GM21367 (cell line): ENCODE results near the gene AKAP9.
"Not testable (repeated sequence)": the region's sequence is repeated elsewhere in the genome, so short reads cannot be mapped to it uniquely, and the experiment has no call there.

Source experiments
- ATAC-seq: cut with Tn5 transposase; IDR thresholded peaks from one replicate; pipeline ENCODE4 v1.9.1; 2021; ENCODE audit not compliant: unreplicated experiment

The AKAP9 gene

DNA sequence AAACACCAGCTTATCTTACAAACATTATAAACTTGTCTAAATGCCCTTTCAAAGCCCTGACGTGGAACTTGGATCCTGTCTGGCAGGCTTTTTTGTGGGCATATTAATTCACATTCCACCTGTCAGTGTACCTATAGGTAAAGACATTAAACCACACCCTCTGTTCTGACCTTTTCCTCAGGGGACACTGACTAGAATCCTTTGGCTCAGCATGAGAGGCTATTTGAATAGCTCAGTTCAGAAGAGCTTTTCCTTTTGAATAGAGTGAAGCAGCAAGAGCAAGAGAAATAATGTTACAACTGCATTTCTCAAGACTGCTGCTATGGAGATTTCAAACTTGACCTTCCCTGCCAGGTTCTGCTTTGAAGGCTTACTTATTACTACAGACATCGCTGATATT lies 116.7 kb downstream of the AKAP9 start:
- ATAC-seq, result no peak

DNA sequence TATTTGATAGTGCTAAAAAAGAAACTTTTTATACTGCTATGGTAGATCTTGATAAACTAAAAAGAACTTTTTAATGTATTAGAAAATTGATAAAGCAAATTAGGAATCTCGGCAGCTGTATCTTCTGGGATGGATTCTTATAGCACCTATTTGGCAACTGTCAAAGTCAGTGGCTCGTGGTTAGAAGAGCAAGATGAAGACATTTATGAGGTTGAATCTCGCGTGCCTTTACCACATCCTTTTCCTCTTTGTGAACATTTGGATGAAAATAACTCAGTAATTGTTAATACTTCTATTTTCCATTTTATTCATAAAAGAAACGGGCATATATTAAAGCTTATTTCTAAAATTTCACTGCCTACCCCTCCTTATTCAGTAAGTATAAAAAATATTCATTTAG lies 117.4 kb downstream of the AKAP9 start:
- ATAC-seq, result no peak

DNA sequence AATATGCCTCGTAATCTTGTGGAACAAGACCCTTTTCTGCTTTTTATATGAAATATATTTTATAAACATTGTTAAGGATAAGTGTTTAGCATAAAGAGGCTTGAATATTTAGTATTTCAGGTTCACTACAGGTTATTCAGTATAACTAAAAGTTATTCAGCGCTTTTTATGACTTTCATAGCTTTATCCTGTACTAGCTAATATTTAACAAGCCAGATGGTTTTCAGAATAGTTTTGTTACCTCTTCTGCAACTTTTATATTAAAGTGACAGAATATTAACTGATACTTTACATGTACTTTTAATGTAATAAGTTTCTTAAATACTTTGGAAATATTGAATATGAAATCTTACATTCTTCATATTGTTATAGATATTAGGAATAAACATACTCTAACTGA lies 118.2 kb downstream of the AKAP9 start:
- no peak for ATAC-seq

DNA sequence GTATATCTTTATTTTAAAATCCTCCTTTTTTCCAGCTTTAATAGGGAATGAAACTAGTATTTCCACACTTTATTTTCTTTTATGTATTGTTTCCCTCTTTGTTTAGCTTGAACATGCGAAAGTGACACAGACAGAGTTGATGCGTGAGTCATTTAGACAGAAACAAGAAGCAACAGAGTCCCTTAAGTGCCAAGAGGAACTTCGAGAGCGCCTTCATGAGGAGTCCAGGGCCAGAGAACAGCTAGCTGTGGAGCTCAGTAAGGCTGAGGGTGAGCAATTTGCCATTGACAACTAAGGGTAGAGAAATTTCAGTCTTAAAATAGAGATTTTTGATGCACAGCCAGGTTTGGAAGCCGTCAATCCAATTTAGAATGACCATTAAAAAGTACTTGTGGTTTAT lies 120.5 kb downstream of the AKAP9 start:
- no peak for ATAC-seq

DNA sequence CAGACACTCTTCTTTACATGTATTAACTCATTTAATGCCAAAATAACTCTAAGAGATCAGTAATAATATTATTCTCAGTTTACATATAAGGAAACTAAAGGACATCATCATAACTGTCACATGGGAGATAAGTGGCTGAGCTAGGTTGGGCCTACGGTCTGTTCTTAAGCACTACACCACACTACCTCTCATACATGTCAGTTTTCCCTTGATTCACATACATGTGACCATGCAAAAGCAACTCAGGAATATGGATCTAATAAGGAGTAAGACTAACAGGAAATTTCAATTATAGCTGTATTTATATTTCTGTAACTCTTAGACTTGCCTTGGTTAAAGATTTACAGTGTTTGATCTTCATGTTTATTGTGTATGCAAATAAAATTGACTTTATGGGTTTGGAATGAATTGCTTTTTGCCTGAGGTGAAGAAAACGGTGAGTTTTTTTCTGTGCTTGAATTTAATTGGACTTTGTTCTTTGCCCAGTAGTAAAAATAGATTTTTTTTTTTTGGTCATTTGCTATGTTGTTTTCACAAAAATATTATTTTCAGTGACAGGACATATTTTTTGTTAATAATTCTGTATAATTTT lies 123.9 kb downstream of the AKAP9 start:
- no peak for ATAC-seq

DNA sequence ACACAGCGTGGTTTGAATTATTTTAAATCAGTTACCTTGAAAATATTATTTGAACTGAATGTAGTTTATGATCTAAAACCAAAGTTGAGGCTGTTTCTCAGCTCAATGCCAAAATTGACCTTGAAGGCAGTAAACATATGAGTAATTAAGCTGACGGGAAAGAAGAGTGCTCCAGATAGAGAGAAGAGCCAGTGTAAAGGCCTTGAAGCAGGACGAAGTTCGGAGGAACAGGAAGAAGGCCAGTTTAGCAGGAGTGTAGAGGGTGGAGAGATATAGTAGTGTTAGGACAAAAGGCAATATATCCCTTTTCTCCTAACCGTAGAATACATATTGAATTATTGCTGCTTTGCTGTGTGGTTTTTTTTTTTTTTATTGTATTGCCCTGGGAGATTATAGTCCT lies 130.4 kb downstream of the AKAP9 start:
- ATAC-seq, result no peak

DNA sequence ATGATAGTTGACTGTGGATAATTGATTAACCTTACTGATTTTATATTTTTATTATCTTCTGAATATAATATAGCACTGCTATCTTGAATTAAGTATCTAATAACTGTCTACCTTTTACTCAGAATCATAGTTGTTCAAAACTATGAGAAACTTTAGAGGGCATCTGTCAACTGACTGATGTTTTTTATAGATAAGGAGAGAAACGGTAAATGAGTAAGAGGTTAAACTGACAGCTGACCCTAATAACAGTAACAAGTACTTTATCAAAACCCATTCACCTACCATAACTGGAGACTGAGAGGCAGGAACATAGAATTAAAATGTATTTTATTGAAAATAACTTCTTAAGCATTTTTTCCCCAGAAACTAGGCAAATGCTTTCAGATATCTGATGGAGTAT lies 131.5 kb downstream of the AKAP9 start:
- ATAC-seq, result no peak

DNA sequence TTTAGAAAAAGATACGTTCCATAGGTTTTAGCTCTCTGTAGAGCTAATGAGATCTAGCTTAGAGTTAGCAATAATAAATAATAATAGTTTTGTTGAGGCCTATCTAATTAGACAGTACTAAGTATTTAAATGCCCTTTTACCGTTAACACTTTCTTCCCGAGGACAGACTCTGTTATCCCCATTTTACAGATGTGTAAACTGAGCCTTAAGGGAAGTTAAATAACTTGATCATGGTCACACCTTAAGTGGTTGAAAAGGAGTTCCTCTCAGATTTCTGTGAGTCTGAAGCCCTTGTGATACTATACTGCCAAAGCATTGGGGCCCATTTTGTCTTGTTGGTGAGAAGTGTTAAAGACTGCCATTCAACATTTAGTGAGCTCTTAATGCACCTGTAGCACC lies 132.0 kb downstream of the AKAP9 start:
- no peak for ATAC-seq

DNA sequence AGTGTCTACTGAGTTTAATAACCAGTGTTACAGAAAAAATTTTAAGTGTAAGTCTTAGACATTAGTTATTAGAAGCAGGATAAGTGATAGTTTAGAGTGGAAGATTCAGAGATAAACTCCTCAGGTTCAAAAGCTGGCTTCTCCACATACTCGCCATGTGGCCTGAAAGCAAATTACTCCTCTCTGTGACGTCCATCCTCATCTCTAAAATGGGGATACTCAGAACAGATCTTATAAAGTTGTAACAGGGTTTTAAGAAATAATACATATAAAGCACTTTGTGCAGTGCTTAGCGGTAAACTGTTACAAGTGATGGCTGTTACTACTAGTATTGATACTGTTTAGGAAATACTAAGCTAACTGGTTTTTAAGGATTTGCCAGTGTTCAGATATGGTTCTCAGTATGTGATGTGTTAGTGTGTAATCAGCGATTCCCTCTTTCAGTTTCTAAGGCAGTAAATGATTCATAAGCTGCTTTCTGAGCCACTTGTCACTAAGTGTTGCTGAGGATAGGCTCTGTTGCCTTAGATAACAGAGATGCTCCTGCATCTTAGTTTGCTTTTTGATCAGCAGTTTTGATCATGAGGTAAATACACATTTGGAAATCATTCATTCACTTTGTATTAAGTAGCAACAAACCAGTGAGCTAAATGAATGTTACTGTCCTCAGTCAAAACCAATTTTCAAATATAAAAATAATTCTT lies 134.9 kb downstream of the AKAP9 start:
- peak; percentile 90 for ATAC-seq

DNA sequence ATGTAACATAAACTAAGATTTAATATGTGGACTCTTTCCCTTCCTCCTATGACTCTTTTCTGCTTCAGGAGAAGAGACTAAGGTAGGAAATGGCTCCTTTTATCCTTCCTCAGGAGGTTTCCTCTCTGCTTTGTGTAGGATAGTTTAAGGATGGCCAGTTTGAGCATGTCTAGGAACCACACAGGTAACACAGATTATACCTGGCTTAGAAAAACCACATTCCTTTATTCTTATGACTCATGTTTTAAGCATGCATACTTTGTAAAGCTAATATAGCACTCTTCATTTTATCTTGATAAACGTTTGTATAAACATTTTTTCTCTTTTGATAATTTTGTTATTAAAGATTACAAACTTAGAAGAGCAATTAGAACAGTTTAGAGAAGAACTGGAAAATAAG lies 135.8 kb downstream of the AKAP9 start:
- ATAC-seq, result no peak

DNA sequence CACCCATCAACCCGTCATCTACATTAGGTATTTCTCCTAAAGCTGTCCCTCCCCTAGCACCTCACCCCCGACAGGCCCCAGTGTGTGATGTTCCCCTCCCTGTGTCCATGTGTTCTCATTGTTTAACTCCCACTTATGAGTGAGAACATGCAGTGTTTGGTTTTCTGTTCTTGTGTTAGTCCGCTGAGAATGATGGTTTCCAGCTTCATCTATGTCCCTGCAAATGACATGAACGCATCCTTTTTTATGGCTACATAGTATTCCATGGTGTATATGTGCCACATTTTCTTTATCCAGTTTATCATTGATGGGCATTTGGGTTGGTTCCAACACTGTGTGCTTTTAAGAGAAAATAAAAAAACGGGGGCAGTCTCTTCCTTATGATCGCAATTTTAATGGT lies 143.3 kb downstream of the AKAP9 start:
- not testable (repeated sequence) for ATAC-seq

DNA sequence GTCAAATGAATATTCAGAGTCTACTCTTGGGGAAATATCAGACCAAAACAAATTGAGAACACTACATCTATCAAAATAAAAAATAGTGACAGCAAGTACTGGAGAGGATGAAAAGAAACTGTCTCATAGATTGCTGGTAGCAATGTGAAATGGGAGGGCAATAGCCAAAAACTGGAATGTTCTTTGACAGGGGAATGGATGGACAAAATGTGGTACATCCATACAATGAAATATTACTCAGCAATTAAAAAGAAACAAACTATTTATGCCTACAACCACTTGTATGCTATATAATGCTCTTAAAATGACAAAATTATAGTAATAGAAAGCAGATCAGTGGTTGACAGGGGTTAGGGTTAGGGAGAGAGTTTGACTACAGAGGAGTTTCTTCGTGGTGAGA lies 147.6 kb downstream of the AKAP9 start:
- no peak for ATAC-seq

DNA sequence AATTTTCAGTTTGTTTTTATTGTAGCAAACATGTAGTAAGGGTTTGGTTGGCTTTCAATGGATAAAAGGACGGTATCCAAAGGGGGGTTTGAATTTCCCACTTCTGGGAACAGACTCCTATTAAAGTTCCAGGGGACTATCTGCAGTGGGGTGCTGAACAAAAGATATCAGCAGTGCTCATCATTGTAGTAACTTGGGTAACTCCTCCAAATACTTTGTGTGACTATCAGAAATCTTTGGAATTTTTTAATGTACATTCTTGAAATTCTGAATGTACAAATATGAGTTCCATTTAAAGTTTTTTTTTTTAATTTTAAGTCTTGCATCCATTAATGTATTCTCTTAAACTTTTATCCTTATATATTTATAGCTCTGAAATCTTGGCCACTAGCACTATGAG lies 151.5 kb downstream of the AKAP9 start:
- ATAC-seq, result no peak

DNA sequence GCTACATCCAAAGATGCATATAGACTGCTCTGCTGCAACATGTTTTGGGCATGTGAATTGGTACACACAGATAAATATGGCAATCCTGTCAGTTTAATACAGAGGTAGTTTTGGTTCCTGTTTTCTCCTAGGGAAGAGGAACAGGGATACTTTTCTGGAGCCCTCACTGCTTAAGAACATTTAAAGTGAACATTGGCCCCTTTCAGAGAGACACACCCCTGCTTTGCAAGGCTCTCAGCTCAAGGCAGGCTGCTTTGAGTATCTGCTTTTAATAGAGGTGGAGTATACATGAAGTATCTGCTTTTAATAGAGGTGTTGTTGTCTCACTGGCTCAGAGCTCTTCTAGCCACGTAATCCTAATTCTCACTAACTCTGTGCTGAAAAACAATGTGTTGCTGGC lies 154.7 kb downstream of the AKAP9 start:
- ATAC-seq, result no peak

DNA sequence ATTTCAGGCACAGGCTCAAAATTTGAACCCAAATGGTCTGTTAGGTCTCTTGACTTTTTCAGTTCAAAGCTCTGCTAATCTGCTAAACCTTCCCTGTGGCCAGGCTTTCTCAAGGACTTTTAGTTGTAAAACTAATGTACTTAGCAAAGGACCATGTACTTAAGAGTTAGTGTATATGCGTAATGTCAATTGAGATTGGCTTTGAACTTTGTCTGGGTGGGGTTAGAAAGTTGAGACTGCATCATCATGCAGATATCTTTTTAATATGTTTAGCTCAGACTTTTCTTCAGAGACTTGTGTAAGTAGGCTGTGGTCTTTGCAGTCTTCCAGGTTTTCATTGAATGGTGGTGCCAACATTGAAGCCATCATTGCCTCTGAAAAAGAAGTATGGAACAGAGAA lies 159.9 kb downstream of the AKAP9 start:
- ATAC-seq, result no peak

DNA sequence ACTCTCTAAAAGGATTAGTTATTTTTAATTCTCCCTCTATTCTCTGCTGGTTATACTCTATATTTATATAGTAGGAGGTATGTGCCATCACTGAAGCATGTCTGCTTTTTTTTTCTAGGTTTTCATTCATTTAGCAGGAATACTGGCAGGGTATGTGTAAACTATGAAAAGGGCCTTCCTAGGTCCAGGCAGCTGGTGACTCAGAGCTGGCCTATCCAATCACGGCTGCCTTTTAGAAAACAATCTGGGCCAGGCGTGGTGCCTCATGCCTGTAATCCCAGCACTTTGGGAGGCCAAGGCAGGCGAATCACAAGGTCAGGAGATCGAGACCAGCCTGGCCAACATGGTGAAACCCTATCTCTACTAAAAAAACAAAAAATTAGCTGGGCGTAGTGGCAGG lies 162.2 kb downstream of the AKAP9 start:
- ATAC-seq, result not testable (repeated sequence)

DNA sequence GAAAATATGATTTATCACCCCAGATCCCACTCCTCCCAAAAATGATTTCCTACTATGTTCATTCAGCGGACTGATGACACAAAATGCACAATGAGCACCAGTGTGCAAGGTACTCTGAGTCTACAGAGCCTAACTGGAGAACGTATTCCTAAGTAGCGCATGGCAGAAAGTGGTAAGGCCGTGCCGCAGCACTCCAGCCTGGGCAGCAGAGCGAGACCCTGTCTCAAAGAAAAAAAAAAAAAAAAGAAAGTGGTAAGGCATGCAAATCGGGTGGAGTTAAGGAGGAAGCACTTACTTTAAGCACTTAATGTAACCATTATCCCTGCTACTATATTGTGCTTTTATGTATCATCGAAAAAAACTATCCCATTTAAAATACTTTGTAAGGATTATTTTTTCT lies 168.2 kb downstream of the AKAP9 start:
- no peak for ATAC-seq

DNA sequence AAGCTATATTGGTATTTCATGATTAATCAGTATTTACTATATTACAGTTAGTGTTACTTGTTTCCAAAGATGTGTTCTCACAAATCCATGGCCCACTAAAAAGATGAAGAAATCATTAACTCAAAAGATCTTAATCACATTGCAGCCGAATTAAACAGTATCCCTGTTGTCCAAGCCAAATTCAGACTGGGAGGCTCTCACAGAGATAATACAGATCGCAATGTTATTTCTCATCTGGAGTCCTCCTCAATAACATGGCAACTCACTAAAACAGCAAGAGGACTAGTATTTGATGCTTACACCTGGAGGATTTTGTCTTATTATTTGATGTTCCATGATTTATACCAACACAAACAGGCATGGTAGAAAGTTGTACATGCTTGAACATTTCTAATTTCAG lies 170.2 kb downstream of the AKAP9 start:
- ATAC-seq, result no peak

DNA sequence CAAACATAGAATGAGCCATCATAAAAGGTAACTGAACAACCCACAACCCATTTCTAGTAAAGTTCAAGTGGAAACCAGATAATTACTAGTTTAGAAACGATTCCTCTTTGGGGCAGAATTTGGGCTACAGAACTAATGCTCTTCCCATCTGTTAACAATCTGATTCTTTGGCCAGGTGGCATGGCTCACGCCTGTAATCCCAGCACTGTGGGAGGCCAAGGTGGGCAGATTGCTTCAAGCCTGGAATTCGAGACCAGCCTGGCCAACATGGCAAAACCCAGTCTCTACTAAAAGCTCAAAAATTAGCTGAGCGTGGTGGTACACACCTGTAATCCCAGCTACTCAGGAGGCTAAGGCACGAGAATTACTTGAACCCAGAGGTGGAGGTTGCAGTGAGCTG lies 175.2 kb downstream of the AKAP9 start:
- ATAC-seq, result no peak

DNA sequence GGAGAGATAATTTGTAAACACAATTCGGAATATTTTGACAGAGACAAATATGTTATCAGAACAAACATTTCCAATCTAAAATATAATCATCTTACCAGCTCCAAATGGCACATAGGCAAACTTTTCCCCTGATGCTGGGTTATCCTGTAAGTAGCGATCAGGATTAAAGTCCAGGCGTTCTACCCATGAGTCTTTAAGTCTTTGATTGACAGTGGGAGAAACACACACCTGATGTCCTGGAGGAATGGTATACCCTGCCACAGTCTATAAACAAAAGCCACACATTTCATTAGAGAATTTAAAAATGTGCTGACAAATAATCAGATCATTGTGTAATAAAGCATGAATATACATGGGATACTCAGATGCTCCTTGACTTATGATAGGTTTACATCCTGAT lies 176.3 kb downstream of the AKAP9 start:
- ATAC-seq, result no peak

DNA sequence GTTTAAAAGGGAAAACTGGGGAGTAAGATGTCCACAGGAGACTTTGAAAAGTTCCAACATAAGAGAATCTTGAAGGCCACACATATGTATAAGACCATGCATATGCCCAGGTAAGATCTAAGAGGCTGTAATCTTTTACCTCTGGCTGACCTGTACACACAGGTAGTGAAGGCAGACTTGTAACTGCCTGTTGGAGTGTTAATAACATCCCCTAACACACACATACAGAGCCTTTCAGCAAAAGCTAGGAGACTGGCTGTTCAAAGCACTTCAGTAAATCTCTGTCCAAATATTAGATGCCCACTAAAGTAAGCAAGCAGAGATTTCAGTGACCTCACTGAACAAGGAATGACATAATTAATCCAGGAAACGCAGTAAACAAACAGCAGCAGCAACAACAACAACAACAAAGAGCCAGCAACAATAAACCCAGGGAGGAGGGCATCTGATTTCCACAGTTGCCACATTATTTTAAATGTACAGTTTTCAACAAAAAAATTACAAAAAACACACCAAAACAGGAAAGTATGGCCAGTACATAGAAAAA lies 178.6 kb downstream of the AKAP9 start:
- no peak for ATAC-seq

DNA sequence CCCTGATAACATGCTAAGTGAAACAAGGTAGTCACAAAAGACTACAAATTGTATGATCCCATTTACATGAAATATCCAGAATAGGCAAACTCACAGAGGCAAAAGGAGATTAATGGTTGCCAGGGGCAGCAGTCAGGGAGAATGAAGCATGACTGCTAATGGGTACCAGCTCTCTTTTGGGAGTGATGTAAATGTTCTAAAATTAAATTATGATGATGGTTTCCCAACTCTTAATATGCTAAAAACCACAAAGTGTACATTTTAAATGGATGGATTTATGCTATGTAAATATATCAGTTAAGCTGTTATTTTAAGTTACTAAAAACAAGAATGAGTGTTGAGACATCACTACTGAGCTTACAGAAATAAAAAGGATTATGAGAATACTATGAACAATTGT lies 181.0 kb downstream of the AKAP9 start:
- ATAC-seq, result no peak

DNA sequence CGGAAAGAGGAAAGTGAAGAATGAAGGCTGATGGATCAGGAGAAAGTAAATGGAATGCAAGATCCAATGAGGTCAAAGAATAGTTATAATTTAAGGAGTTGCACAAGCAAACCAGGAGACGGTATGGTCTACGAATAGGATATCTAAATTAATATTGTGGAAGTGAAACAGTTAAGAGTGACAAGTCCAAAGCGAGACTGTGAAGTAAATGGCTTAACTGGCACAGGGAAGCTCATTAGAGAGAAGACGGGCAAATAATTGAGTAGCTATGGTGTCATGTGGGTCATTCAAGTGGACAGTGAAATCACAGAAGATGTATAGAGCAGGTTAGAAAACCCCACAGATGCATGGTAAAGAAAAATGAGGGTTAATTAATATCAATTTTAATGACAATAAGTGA lies 190.4 kb downstream of the AKAP9 start:
- no peak for ATAC-seq
